Tibial nerve (tissue), 4 donors: Measurements from ENCODE around the gene MYH11. TPM values are rescaled to one million over a fixed set of nuclear protein-coding genes. Genes with fewer than 3 reads are reported as not detected.
"Not testable (repeated sequence)": the region's sequence is repeated elsewhere in the genome, so short reads cannot be mapped to it uniquely, and the experiment has no call there.

Source experiments
- DNase-seq, 2 donors: peaks; one replicate each; pipeline ENCODE4 v3.0.0-alpha.2; 2019; ENCODE audit warnings: low spot score in 2 of 2
- H3K27ac ChIP-seq, 4 donors: fragments of 200-600 bp; sonication (generic) in 3 of 4; one replicate each; pipeline ENCODE4 v1.5.1; 2017 to 2019; ENCODE audit warnings: mild to moderate bottlenecking in 1 of 4
- H3K27me3 ChIP-seq, 2 donors: fragments of 200-600 bp; sonication (generic) in 1 of 2; one replicate each; pipeline versions ENCODE4 v1.5.1 to v1.6.0; 2017 to 2019
- H3K36me3 ChIP-seq, 3 donors: fragments of 200-600 bp; sonication (generic); one replicate each; pipeline ENCODE4 v1.5.1; 2018 to 2019
- H3K4me1 ChIP-seq, 4 donors: fragments of 200-600 bp; sonication (generic) in 3 of 4; one replicate each; pipeline ENCODE4 v1.5.1; 2017 to 2019
- H3K4me3 ChIP-seq, 4 donors: fragments of 200-600 bp; sonication (generic) in 3 of 4; one replicate each; pipeline ENCODE4 v1.5.1; 2017 to 2019; ENCODE audit warnings: mild to moderate bottlenecking in 1 of 4, moderate library complexity in 1 of 4
- H3K9me3 ChIP-seq, 4 donors: fragments of 200-600 bp; sonication (generic) in 3 of 4; one replicate each; pipeline ENCODE4 v1.5.1; 2017 to 2019
- CTCF ChIP-seq, 5 experiments: fragments of 200-600 bp in 3 of 5; fragments of 450-650 bp in 2 of 5; sonication (generic) in 3 of 5; IDR thresholded peaks; one replicate each; pipeline ENCODE4 v1.5.1; 2016 to 2019; ENCODE audit warnings: antibody characterized with exemption in 5 of 5, mild to moderate bottlenecking in 3 of 5, moderate library complexity in 2 of 5
- EP300 ChIP-seq, 2 donors: sonication (generic); formaldehyde crosslinking; IDR thresholded peaks; one replicate each; pipeline ENCODE4 v1.6.1; 2017; ENCODE audit warnings: antibody characterized with exemption in 2 of 2, mild to moderate bottlenecking in 1 of 2
- POLR2A ChIP-seq, 2 donors: fragments of 450-650 bp; IDR thresholded peaks; one replicate each; pipeline ENCODE4 v1.6.1; 2017; ENCODE audit warnings: antibody characterized with exemption in 2 of 2, mild to moderate bottlenecking in 2 of 2, moderate library complexity in 2 of 2
- WGBS, 2 donors: methylation state at CpG; one replicate each; pipeline ENCODE4 v1.1.5; 2018; 5-methylcytosine and 5-hydroxymethylcytosine counted together
- total RNA-seq, 4 donors: library from RNA; depleted of rRNA; stranded (reverse); fragments of >200 nt; gene quantifications; one replicate each; pipeline ENCODE4 v1.1.0, GENCODE V29; 2016

Gene MYH11
- total RNA-seq, 4 donors from 2014 or later, result 33.7 to 90.9 (median 71.8) TPM

GRCh38 chr16:15846510-15846909 is 10.3 kb downstream of the MYH11 start:
- Histone ChIP-seq H3K27ac (no peak overlapping the region), H3K27me3 (no peaks in the 10 kb centered on the region), H3K4me3 (no peak overlapping the region), H3K9me3 (no peaks in the 10 kb centered on the region), H3K4me1 (no peaks in the 10 kb centered on the region), H3K36me3 (no peaks in the 10 kb centered on the region)
- WGBS, 2 donors, result 81 to 84% methylated on average over 4 of the region's 4 CpGs
- no peak for DNase-seq
- TF ChIP-seq POLR2A (IDR thresholded peaks at IDR 0.05) (no peak), CTCF (IDR thresholded peaks at IDR 0.05) (no peak), EP300 (IDR thresholded peaks at IDR 0.05) (no peak)

DNA sequence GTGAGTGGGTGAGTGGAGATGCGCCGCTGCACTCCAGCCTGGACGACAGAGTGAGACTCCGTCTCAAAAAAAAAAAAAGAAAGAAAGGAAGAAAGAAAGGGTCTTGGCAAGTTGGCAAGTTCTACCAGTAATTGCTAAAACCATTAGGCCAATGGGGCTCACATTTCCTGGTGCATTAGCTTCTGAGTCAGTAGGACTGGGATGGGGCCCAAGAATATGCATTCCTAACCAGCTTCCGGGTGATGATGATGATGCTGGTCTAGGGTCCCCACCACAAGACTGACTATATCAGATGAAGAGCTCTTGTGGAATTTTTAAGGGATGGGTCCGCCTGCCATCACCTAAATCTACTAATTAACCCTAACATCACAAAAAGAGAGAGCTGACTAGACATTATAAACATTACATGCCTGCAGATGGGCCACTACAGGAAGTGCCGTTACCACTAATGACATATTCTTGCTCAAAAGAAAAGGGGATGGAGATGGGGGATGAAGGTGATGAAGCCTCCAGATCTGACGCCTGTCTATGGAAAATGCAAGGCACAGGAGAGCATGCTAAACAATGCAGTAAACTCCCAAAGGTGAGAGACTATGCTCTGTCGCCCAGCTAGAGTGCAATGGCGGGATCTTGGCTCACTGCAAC is 13.1 kb downstream of the MYH11 start:
- Histone ChIP-seq H3K27me3 (no peaks in the 10 kb centered on the region), H3K27ac (no peak overlapping the region), H3K4me1 (no peaks in the 10 kb centered on the region), H3K36me3 (no peaks in the 10 kb centered on the region), H3K9me3 (no peaks in the 10 kb centered on the region), H3K4me3 (no peak overlapping the region)
- no peak for TF ChIP-seq POLR2A (IDR thresholded peaks at IDR 0.05)
- no peak for TF ChIP-seq EP300 (IDR thresholded peaks at IDR 0.05)
- TF ChIP-seq CTCF (IDR thresholded peaks at IDR 0.05), result no peak
- DNase-seq, result no peak
- 83 to 85% methylated on average over 10 of the region's 10 CpGs for WGBS, 2 donors

- DNase-seq, H3K9me3 ChIP-seq, H3K4me3 ChIP-seq, H3K36me3 ChIP-seq, H3K27ac ChIP-seq, H3K4me1 ChIP-seq, H3K27me3 ChIP-seq: not testable (repeated sequence)
- WGBS, 2 donors, result 91 to 92% methylated on average over 8 of the region's 8 CpGs
These were observed 17.6 kb downstream of the MYH11 start for GRCh38 chr16:15839204-15839603.

DNA sequence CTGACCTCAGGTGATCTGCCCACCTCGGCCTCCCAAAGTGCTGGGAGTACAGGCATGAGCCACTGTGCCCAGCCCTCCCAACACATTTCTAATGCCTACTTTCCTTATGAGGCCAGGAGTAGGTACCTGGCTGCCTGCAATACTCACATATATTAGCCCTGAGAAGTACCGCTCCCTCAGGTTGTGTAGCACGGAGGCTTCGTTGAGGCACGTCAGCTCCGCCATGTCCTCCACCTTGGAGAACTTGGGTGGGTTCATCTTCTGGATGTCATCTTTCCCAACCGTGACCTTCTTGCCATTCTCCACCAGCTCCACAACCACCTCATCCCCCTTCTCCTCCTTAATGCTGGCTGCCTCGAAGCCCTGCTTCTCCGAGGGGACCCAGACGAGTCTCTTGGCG is 19.1 kb downstream of the MYH11 start:
- Histone ChIP-seq H3K27ac (no peak overlapping the region), H3K27me3 (no peaks in the 10 kb centered on the region), H3K4me1 (no peaks in the 10 kb centered on the region), H3K36me3 (no peaks in the 10 kb centered on the region), H3K4me3 (no peak overlapping the region), H3K9me3 (no peaks in the 10 kb centered on the region)
- no peak for DNase-seq
- WGBS, 2 donors, result 93% methylated on average over 11 of the region's 11 CpGs
- TF ChIP-seq POLR2A (IDR thresholded peaks at IDR 0.05) (no peak), EP300 (IDR thresholded peaks at IDR 0.05) (no peak), CTCF (IDR thresholded peaks at IDR 0.05) (no peak)

DNA sequence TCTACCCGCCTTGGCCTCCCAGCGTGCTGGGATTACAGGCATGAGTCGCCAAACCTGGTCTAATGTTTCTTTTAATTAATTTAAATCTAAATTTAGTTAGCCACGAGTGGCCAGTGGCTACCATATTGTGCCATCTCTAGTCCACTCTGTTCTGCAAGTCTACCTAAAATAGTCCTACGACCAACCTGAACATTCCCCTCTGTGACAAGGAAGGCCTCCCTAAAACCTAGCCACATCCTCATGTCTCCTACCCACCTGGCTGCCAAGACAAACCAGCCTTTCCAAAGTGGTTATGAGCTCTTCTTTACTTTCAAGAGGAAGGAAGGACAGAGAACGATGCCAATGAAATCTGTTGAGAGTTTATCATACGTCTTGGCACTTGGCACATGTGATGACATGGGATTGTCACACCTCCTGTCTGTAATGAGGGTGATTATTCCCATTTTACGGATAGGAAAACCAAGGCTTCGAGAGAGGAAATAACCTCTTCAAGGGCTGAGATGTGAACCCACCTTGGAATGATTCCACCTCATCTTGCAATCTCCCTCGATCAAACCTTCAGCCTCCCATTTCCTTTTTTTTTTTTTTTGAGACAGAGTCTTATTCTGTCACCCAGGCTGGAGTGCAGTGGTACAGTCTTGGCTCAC is 19.7 kb downstream of the MYH11 start:
- Histone ChIP-seq H3K4me1 (no peaks in the 10 kb centered on the region), H3K27me3 (no peaks in the 10 kb centered on the region), H3K9me3 (no peaks in the 10 kb centered on the region), H3K4me3 (no peak overlapping the region), H3K36me3 (no peaks in the 10 kb centered on the region), H3K27ac (no peak overlapping the region)
- WGBS, 2 donors, result 86 to 87% methylated on average over 10 of the region's 10 CpGs
- DNase-seq, result no peak
- TF ChIP-seq POLR2A (IDR thresholded peaks at IDR 0.05) (no peak), CTCF (IDR thresholded peaks at IDR 0.05) (no peak), EP300 (IDR thresholded peaks at IDR 0.05) (no peak)
